KMS-11 (cell line): ENCODE data around the gene DHX15.

Experiments used
- H2AFZ ChIP-seq: fragments of 200-600 bp; sonication (generic); 2 replicates; pipeline ENCODE4 v1.6.1; 2016; ENCODE audit warnings: antibody characterized with exemption, mixed run types, low read depth
- H3K27ac ChIP-seq: fragments of 200-600 bp; sonication (generic); 2 replicates; pipeline ENCODE4 v1.6.1; 2016; ENCODE audit warnings: mild to moderate bottlenecking, mixed run types
- H3K27me3 ChIP-seq: fragments of 200-600 bp; sonication (generic); 2 replicates; pipeline ENCODE4 v1.6.1; 2017; ENCODE audit warnings: mild to moderate bottlenecking, low read depth, mixed run types, moderate library complexity; ENCODE audit not compliant: insufficient read depth
- H3K36me3 ChIP-seq: fragments of 200-600 bp; sonication (generic); 2 replicates; pipeline ENCODE4 v1.6.1; 2017; ENCODE audit warnings: mild to moderate bottlenecking, mixed run types; ENCODE audit not compliant: insufficient read depth
- H3K4me1 ChIP-seq: fragments of 200-600 bp; sonication (generic); 2 replicates; pipeline ENCODE4 v1.6.1; 2016; ENCODE audit warnings: mild to moderate bottlenecking, low read depth, mixed run types; ENCODE audit not compliant: poor library complexity, severe bottlenecking
- H3K4me2 ChIP-seq: fragments of 200-600 bp; sonication (generic); 2 replicates; pipeline ENCODE4 v1.7.0; 2016; ENCODE audit warnings: mild to moderate bottlenecking, mixed run types
- H3K4me3 ChIP-seq: fragments of 200-600 bp; sonication (generic); IDR thresholded peaks from 2 replicates; pipeline ENCODE4 v1.6.1; 2017; ENCODE audit warnings: low read depth, low read length, mixed read lengths; ENCODE audit not compliant: insufficient read depth
- H3K79me2 ChIP-seq: fragments of 200-600 bp; sonication (generic); 2 replicates; pipeline ENCODE4 v1.6.1; 2016; ENCODE audit warnings: low read depth, mixed run types; ENCODE audit not compliant: insufficient read depth
- H3K9ac ChIP-seq: fragments of 200-600 bp; sonication (generic); 2 replicates; pipeline ENCODE4 v1.6.1; 2016; ENCODE audit warnings: mild to moderate bottlenecking, mixed run types
- H4K20me1 ChIP-seq: fragments of 200-600 bp; sonication (generic); 2 replicates; pipeline ENCODE4 v1.6.1; 2016; ENCODE audit warnings: mild to moderate bottlenecking, mixed run types; ENCODE audit not compliant: insufficient read depth
- TF ChIP-seq, protein P1 (sequence below): fragments of 200-600 bp; sonication (generic); conservative IDR thresholded peaks from 2 replicates; pipeline ENCODE4 v1.6.1; 2017; ENCODE audit warnings: low read depth, mild to moderate bottlenecking, antibody characterized with exemption, low read length, moderate library complexity, mixed read lengths

The DHX15 gene

DNA sequence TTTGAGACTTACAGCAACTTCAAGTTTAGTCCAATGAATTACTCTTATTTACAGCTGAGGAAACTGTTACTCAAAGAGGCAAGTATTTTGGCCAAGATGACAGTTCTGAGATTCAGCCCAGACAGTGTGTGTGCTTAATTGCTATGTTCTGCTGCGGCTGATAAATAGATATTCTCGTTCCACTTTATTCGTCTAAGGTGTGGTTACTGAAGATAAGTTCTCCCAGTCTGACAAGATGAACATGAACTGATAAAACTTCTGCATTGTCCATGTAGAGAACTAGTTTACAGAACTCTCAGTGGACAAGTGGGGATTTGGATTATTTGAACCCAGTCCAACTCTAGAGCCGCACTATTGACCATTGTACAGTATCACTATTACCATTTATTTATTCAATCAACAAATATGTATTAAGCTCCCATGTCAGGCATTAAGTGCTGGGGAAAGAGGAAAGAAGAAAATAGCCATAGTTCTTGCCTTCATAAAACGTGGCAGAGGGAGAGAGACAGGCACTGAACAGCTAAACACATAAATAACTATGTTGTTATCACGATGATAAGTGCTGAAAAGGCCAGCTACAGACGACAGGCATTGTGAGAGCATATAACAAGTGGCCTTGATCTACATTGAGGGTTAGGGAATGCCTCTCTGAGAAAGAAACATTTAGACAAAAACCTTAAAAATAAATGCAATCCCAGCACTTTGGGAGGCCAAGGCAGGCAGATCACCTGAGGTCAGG lies 4.0 kb upstream of the DHX15 start:
- H4K20me1 ChIP-seq = no peaks in the 10 kb centered on the region
- H3K27ac ChIP-seq = peak overlapping the region; percentile 66; the same call in 1 of the 2 replicates
- TF ChIP-seq, protein P1, sequence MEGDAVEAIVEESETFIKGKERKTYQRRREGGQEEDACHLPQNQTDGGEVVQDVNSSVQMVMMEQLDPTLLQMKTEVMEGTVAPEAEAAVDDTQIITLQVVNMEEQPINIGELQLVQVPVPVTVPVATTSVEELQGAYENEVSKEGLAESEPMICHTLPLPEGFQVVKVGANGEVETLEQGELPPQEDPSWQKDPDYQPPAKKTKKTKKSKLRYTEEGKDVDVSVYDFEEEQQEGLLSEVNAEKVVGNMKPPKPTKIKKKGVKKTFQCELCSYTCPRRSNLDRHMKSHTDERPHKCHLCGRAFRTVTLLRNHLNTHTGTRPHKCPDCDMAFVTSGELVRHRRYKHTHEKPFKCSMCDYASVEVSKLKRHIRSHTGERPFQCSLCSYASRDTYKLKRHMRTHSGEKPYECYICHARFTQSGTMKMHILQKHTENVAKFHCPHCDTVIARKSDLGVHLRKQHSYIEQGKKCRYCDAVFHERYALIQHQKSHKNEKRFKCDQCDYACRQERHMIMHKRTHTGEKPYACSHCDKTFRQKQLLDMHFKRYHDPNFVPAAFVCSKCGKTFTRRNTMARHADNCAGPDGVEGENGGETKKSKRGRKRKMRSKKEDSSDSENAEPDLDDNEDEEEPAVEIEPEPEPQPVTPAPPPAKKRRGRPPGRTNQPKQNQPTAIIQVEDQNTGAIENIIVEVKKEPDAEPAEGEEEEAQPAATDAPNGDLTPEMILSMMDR = no peak
- H3K36me3 ChIP-seq = no peaks in the 10 kb centered on the region
- no peak overlapping the region for H2AFZ ChIP-seq
- no peak overlapping the region for H3K4me2 ChIP-seq
- peaks cover 9% of the 10 kb centered on the region for H3K79me2 ChIP-seq
- H3K9ac ChIP-seq = no peak overlapping the region
- no peaks in the 10 kb centered on the region for H3K27me3 ChIP-seq
- H3K4me3 ChIP-seq = no peak overlapping the region
- peaks cover 34% of the 10 kb centered on the region for H3K4me1 ChIP-seq

DNA sequence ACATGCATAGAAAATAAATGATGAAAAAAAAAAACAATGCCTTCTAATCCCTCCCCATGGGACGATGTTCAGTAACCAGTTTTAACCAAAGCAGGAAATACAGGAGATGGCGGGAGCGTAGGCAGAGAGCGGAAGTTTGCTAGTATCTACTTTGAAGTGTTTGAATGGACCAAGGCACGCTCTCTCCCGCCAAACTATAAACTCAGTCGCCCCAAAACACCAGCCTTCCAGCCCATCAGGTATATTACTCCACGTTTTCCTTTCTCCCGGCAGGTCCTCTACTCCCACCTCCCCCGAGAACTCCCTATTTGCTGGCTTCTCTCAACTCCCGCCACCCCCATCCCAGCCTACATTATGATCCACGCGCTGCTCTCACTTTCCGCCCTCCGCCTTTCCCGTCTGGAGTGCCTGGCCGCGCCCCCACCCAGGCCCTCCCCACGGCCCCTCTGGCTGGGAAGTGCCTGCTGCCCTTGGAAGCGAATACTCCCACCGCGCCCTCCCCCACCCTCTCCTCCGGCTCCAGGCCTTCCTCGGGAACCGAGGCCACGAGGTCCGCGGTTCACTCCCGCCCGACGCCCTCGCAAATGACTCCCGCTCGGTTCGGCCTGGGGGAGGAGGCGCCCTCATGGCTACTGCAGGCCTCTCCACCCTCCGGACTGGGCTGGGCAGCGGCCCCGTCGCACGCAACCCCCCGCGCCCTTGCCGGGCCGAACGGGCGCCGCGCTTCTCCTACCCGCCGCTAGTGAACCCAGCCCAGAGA lies 723 bp downstream of the DHX15 start:
- Histone ChIP-seq H3K4me1 (peaks cover 40% of the 10 kb centered on the region), H3K79me2 (peaks cover 57% of the 10 kb centered on the region), H2AFZ (peak overlapping the region; percentile 34), H3K27me3 (no peaks in the 10 kb centered on the region), H3K9ac (peak overlapping the region; percentile 100), H3K4me2 (peak overlapping the region; percentile 84), H3K36me3 (no peaks in the 10 kb centered on the region), H4K20me1 (peaks cover 35% of the 10 kb centered on the region), H3K27ac (peak overlapping the region; percentile 95), H3K4me3 (no peak overlapping the region)
- TF ChIP-seq, protein P1 = no peak

DNA sequence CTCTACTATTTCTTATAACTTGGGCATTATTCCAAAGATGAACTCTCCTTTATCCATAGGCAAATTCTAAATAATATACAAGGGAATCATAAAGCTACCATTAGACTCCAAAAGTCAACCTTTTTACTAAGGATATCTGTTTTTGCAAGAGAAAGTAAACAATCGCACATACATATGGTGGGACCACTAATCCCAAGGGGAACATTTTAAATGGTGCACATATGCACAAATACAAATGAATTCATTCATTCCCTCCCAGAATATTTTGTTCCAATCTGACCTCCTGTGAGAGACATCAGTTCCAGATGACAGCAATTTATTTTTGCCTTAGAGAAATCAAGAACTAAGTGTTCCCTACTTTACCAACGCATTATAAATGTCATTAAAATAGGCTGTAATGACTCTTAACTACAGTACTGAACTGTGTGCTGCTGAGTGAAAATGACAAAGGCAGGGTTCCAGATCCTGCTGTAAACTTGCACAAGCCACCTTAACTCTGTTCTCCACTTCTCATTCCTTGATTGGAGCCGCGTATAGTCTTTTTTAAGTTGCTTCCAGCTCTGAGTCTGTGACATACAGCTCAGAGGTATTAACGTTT lies 2.0 kb downstream of the DHX15 start:
- Histone ChIP-seq H3K4me1 (peaks cover 28% of the 10 kb centered on the region), H3K27ac (no peak overlapping the region), H2AFZ (no peak overlapping the region), H3K4me3 (no peak overlapping the region), H3K36me3 (no peaks in the 10 kb centered on the region), H3K9ac (no peak overlapping the region; the same call in 1 of the 2 replicates), H3K79me2 (peaks cover 70% of the 10 kb centered on the region), H4K20me1 (peaks cover 48% of the 10 kb centered on the region), H3K4me2 (peak overlapping the region; percentile 84), H3K27me3 (no peaks in the 10 kb centered on the region)
- TF ChIP-seq, protein P1 = no peak

DNA sequence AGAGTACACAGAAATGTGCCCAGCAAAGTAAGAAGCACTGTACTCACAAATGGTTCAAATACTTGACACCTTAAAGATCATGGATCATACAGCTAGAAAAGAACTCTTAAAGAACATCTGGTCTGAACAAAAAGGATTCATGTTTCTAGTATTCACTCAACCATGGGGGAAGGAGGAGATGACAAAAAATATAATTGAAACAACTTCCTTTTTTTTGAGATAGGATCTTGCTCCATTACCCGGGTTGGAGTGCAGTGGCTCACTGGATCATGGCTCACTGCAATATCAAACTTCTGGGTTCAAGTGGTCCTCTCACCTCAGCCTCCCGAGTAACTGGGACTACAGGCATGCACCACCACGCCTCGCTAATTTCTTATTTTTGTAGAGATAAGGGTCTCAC lies 6.0 kb downstream of the DHX15 start:
- TF ChIP-seq, protein P1 = no peak

More for the DNA sequence above, 6.0 kb downstream of the DHX15 start:
- Histone ChIP-seq H3K36me3 (no peaks in the 10 kb centered on the region; the same call in 1 of the 2 replicates), H4K20me1 (peaks cover 54% of the 10 kb centered on the region), H3K27me3 (no peaks in the 10 kb centered on the region), H2AFZ (no peak overlapping the region), H3K4me2 (no peak overlapping the region), H3K27ac (no peak overlapping the region), H3K9ac (no peak overlapping the region), H3K4me1 (peaks cover 24% of the 10 kb centered on the region), H3K4me3 (no peak overlapping the region), H3K79me2 (peaks cover 100% of the 10 kb centered on the region)
